ENCODE measurements around the gene GNLY. TPM values are rescaled to one million over a fixed set of nuclear protein-coding genes. Genes with fewer than 3 reads are reported as not detected.

Gene GNLY
- total RNA-seq, 4 donors from 2014 or later: 1.7 to 15.3 (median 10.5) TPM; not detected in 1

- Histone ChIP-seq H3K36me3 (no peaks in the 10 kb centered on the region), H3K27me3 (no peaks in the 10 kb centered on the region), H3K27ac (no peak overlapping the region), H3K4me3 (no peak overlapping the region), H3K9me3 (no peaks in the 10 kb centered on the region), H3K4me1 (no peaks in the 10 kb centered on the region)
- DNase-seq: no peak
- no peak for TF ChIP-seq POLR2A (IDR thresholded peaks at IDR 0.05)
- no peak for TF ChIP-seq CTCF (IDR thresholded peaks at IDR 0.05)
Measured at GRCh38 chr2:85699325-85699724, 5.2 kb downstream of the GNLY start.

- Histone ChIP-seq H3K27ac (no peak overlapping the region), H3K27me3 (no peaks in the 10 kb centered on the region), H3K9me3 (no peaks in the 10 kb centered on the region), H3K4me3 (no peak overlapping the region), H3K4me1 (peaks cover 0 to 12% (median 6%) of the 10 kb centered on the region in 4 donors), H3K36me3 (no peaks in the 10 kb centered on the region)
- DNase-seq: no peak
- TF ChIP-seq CTCF (IDR thresholded peaks at IDR 0.05) (no peak), POLR2A (IDR thresholded peaks at IDR 0.05) (no peak)
Measured at GRCh38 chr2:85702172-85702571, 8.0 kb downstream of the GNLY start.

GRCh38 chr2:85702800-85703199 is 8.6 kb downstream of the GNLY start:
- DNase-seq: no peak
- Histone ChIP-seq H3K4me3 (no peak overlapping the region), H3K4me1 (peaks cover 0 to 15% (median 6%) of the 10 kb centered on the region in 4 donors), H3K27me3 (no peaks in the 10 kb centered on the region), H3K27ac (no peak overlapping the region), H3K36me3 (no peaks in the 10 kb centered on the region), H3K9me3 (no peaks in the 10 kb centered on the region)
- TF ChIP-seq POLR2A (IDR thresholded peaks at IDR 0.05) (no peak), CTCF (IDR thresholded peaks at IDR 0.05) (no peak)

- peaks cover 0 to 15% (median 6%) of the 10 kb centered on the region in 4 donors for H3K4me1 ChIP-seq
- no peaks in the 10 kb centered on the region for H3K36me3 ChIP-seq
- no peak overlapping the region for H3K27ac ChIP-seq
- TF ChIP-seq CTCF (IDR thresholded peaks at IDR 0.05): no peak
- TF ChIP-seq POLR2A (IDR thresholded peaks at IDR 0.05): no peak
- no peak overlapping the region for H3K4me3 ChIP-seq
- H3K27me3 ChIP-seq: no peaks in the 10 kb centered on the region
- no peak for DNase-seq
- no peaks in the 10 kb centered on the region for H3K9me3 ChIP-seq
Measured at GRCh38 chr2:85703329-85703728, 9.2 kb downstream of the GNLY start.

- H3K36me3 ChIP-seq: no peaks in the 10 kb centered on the region
- no peak overlapping the region for H3K27ac ChIP-seq
- peaks cover 0 to 15% (median 6%) of the 10 kb centered on the region in 4 donors for H3K4me1 ChIP-seq
- no peaks in the 10 kb centered on the region for H3K27me3 ChIP-seq
- no peak for TF ChIP-seq CTCF (IDR thresholded peaks at IDR 0.05)
- TF ChIP-seq POLR2A (IDR thresholded peaks at IDR 0.05): no peak
- no peak for DNase-seq
- no peaks in the 10 kb centered on the region for H3K9me3 ChIP-seq
- H3K4me3 ChIP-seq: no peak overlapping the region
Measured at GRCh38 chr2:85704038-85704437, 9.9 kb downstream of the GNLY start.

Data from Peyer's patch (tissue), 4 donors.